ENCODE results near the gene E2F4. TPM values are rescaled to one million over a fixed set of nuclear protein-coding genes. Genes with fewer than 3 reads are reported as not detected.

Gene E2F4
- total and polyA plus RNA-seq, 2 of the 13 experiments (the other 11 are each of a cell fraction or from before 2014, with no cell fraction given) = 84.8 to 91.2 TPM

DNA sequence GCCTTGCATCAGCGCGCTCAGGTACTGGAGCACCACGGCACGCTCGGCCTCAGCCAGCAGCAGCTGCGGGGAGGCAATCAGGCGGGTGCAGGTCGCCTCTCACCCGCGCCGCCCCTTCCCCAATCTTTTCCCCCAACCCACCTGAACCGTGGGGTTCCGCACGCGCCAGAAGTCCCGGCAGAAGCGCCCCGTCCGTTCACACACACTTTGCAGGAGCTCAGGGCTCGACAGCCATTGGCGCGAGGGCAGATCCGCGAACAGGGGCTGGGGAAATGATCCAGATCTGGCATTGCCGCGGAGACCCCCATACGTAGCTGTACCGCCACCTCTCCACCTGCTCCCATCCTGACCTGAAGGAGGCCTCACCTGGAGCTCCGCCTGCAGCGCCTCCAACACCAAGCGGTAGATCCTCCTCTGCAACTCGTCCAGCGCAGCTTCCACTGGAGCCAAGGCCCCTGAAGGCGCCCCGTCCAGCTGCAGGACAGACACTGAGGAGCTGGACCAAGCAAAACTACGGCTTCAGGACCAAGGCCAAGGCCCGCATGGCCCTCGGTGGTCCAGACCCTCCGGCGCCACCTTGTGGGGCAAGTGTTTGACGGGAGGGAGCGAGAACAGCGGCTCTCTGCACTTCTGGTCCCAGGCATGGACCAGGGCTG lies 6.8 kb upstream of the E2F4 start (continued):
- peak; percentile 74 for TF ChIP-seq PRDM10 (CRISPR knock-in tag; IDR thresholded peaks at IDR 0.05; ENCODE audit: low read depth)
- TF ChIP-seq CSRNP2 (CRISPR knock-in tag; conservative IDR thresholded peaks at IDR 0.05; ENCODE audit: low read depth) = no peak
- TF ChIP-seq GMEB2 (CRISPR knock-in tag; IDR thresholded peaks at IDR 0.05; ENCODE audit: low read depth) = no peak
- 0 out of 2 replicates have a peak, but pooled peaks have one; percentile 33 for TF ChIP-seq ZNF850 (CRISPR knock-in tag; conservative IDR thresholded peaks at IDR 0.05)
- no peak for TF ChIP-seq AFF4 (CRISPR knock-in tag; IDR thresholded peaks at IDR 0.05)
- no peak for TF ChIP-seq HHEX (CRISPR knock-in tag; IDR thresholded peaks at IDR 0.05)
- TF ChIP-seq MEIS1 (CRISPR knock-in tag; IDR thresholded peaks at IDR 0.05; ENCODE audit: borderline replicate concordance) = no peak; the same call in 1 of the 2 replicates
- peak; percentile 89 for TF ChIP-seq ZBTB20 (CRISPR knock-in tag; IDR thresholded peaks at IDR 0.05; ENCODE audit: borderline replicate concordance, low read depth)
- TF ChIP-seq TBL1XR1 (IDR thresholded peaks at IDR 0.05; ENCODE audit: borderline replicate concordance, low read length, partially characterized antibody) = no peak
- TF ChIP-seq TFDP2 (CRISPR knock-in tag; IDR thresholded peaks at IDR 0.05) = peak; percentile 63; the same call in 1 of the 2 replicates
- TF ChIP-seq ADNP (CRISPR knock-in tag; IDR thresholded peaks at IDR 0.05) = no peak
- TF ChIP-seq, protein P1, sequence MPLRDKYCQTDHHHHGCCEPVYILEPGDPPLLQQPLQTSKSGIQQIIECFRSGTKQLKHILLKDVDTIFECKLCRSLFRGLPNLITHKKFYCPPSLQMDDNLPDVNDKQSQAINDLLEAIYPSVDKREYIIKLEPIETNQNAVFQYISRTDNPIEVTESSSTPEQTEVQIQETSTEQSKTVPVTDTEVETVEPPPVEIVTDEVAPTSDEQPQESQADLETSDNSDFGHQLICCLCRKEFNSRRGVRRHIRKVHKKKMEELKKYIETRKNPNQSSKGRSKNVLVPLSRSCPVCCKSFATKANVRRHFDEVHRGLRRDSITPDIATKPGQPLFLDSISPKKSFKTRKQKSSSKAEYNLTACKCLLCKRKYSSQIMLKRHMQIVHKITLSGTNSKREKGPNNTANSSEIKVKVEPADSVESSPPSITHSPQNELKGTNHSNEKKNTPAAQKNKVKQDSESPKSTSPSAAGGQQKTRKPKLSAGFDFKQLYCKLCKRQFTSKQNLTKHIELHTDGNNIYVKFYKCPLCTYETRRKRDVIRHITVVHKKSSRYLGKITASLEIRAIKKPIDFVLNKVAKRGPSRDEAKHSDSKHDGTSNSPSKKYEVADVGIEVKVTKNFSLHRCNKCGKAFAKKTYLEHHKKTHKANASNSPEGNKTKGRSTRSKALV (CRISPR knock-in tag; IDR thresholded peaks at IDR 0.05) = 0 out of 2 replicates have a peak, but pooled peaks have one; percentile 73
- no peak for TF ChIP-seq ZNF564 (CRISPR knock-in tag; IDR thresholded peaks at IDR 0.05)
- TF ChIP-seq TOPORS (CRISPR knock-in tag; IDR thresholded peaks at IDR 0.05) = no peak
